Measurements from ENCODE around the gene IDS. TPM values are rescaled to one million over a fixed set of nuclear protein-coding genes. Genes with fewer than 3 reads are reported as not detected.

Gene IDS
- total RNA-seq, 2 experiments from 2014 or later = 108 to 109 TPM

DNA sequence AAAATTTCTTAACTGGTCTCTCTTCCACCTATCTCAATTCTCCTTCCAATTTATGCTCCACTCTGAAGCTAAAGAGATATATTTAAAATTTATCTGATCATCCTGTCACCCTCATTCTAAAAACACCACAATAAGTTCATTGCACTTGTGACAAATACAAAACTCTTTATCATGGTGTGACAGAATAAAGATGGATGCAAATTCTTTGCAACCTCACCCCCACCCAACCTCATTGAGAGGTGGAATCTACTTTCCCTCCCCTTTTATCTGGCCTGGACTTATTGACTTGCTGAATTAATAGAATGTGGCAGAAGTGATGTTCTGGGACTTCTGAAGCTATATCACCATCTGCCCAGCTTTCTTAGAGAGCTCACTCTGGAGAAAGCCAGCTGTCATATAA is 46.5 kb downstream of the IDS start:
- POLR2A ChIA-PET = no interaction called here
- DNase-seq = no peak
- Mint-ChIP-seq H3K27ac (no peak overlapping the region), H3K27me3 (no peaks in the 10 kb centered on the region), H3K4me1 (no peaks in the 10 kb centered on the region), H3K4me3 (no peak overlapping the region), H3K9me3 (no peaks in the 10 kb centered on the region), H3K36me3 (no peaks in the 10 kb centered on the region)
- no peak for ATAC-seq (ENCODE audit: low read depth)

- H3K4me1 Mint-ChIP-seq = no peaks in the 10 kb centered on the region
- POLR2A ChIA-PET = no interaction called here
- H3K9me3 Mint-ChIP-seq = no peaks in the 10 kb centered on the region
- H3K27me3 Mint-ChIP-seq = no peaks in the 10 kb centered on the region
- no peaks in the 10 kb centered on the region for H3K36me3 Mint-ChIP-seq
- DNase-seq (no peak), ATAC-seq (ENCODE audit: low read depth) (no peak)
- H3K4me3 Mint-ChIP-seq = no peak overlapping the region
- no peak overlapping the region for H3K27ac Mint-ChIP-seq
These were observed 48.4 kb downstream of the IDS start for GRCh38 chrX:149456476-149457245.

- POLR2A ChIA-PET = no interaction called here
- Mint-ChIP-seq H3K9me3 (no peaks in the 10 kb centered on the region), H3K4me1 (no peaks in the 10 kb centered on the region), H3K4me3 (no peak overlapping the region), H3K27me3 (no peaks in the 10 kb centered on the region), H3K36me3 (no peaks in the 10 kb centered on the region), H3K27ac (no peak overlapping the region)
- DNase-seq (no peak), ATAC-seq (ENCODE audit: low read depth) (no peak)
These were observed 49.2 kb downstream of the IDS start for GRCh38 chrX:149455934-149456333.

GRCh38 chrX:149453906-149454822 is 50.9 kb downstream of the IDS start:
- H3K4me1 Mint-ChIP-seq = no peaks in the 10 kb centered on the region
- H3K27me3 Mint-ChIP-seq = no peaks in the 10 kb centered on the region
- H3K9me3 Mint-ChIP-seq = no peaks in the 10 kb centered on the region
- no peaks in the 10 kb centered on the region for H3K36me3 Mint-ChIP-seq
- POLR2A ChIA-PET = no interaction called here
- H3K4me3 Mint-ChIP-seq = no peak overlapping the region
- DNase-seq (no peak), ATAC-seq (ENCODE audit: low read depth) (no peak)
- no peak overlapping the region for H3K27ac Mint-ChIP-seq

DNA sequence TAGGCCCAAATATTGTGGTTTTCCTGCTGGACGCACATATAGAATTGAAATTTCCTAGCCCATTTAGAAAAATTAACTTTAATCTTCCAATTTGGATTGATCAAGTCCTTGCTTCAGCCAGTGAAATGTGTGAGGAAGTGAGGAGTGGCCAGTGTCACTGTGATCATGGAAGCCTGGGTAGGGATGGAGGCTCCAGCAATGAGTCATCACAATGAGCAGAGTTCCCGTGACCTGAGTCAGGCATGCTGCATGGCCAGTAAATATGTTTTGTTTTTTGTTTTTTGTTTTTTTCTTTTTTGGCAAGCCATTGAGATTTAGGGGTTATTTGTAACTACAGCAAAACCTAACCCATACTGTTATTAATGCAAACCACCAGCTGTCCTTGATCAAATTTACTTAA is 52.1 kb downstream of the IDS start:
- Mint-ChIP-seq H3K27ac (no peak overlapping the region), H3K4me3 (no peak overlapping the region), H3K9me3 (no peaks in the 10 kb centered on the region), H3K4me1 (no peaks in the 10 kb centered on the region), H3K36me3 (no peaks in the 10 kb centered on the region), H3K27me3 (no peaks in the 10 kb centered on the region)
- ATAC-seq (ENCODE audit: low read depth) = no peak
- POLR2A ChIA-PET = no interaction called here
- no peak for DNase-seq

DNA sequence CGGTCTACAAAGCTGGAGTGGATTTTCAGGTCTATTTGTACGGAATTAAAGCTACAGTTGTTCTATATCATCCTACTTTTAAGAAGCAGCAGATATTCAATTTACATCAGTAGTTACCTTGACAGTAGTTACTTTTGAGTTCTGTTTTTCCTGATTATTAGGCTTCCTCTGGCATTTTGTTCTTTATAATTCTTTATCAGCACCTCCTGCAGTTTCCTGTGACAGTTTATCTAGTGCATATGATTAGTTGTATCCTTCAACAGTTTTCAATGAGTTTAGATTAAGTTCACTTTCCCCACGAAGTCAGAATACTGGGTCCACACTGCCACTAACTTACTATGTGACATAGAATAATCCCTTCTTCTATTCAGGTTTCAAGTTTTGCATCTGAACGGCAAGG is 71.7 kb downstream of the IDS start:
- Mint-ChIP-seq H3K27ac (no peak overlapping the region), H3K36me3 (no peaks in the 10 kb centered on the region), H3K9me3 (no peaks in the 10 kb centered on the region), H3K27me3 (no peaks in the 10 kb centered on the region), H3K4me1 (no peaks in the 10 kb centered on the region), H3K4me3 (no peak overlapping the region)
- DNase-seq = no peak
- no peak for ATAC-seq (ENCODE audit: low read depth)
- POLR2A ChIA-PET = no interaction called here

DNA sequence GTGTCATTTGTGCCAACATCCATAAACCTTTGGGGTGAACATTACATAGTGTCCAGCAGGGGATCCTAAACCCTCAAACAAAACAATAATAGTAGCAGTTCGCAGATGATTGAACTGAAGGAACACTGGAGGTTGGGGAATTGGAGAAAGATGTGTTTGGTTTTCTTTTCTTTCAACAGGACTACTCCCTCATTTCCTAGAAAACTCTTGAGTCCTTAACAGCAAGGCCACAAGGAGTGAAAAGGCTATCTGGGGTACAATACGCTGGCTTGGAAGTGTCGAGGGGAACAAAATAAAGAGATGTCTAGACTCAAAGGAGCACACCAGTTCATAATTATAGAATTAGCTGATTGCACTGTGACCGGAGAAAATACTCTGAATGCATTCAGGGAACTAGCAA is 72.1 kb downstream of the IDS start:
- Mint-ChIP-seq H3K4me3 (no peak overlapping the region), H3K4me1 (no peaks in the 10 kb centered on the region), H3K27me3 (no peaks in the 10 kb centered on the region), H3K36me3 (no peaks in the 10 kb centered on the region), H3K27ac (no peak overlapping the region), H3K9me3 (no peaks in the 10 kb centered on the region)
- no peak for DNase-seq
- ATAC-seq (ENCODE audit: low read depth) = no peak
- POLR2A ChIA-PET = no interaction called here

Other genes with a start within 250 kb of the IDS start
- gene EOLA1, start 35.7 kb upstream of the IDS start, total RNA-seq = 10 to 100 TPM; 25.7 to 30.1 TPM
- not detected for gene HSFX3, start 44.6 kb upstream of the IDS start, total RNA-seq
- not detected for gene MAGEA9B, start 82.2 kb upstream of the IDS start, total RNA-seq
- under 1 TPM in 1 of 2 experiments, not detected in 1; 0.28 TPM for gene HSFX2, start 90.0 kb upstream of the IDS start, total RNA-seq
- 10 to 100 TPM; 23.6 to 28.7 TPM for gene TMEM185A, start 126.5 kb upstream of the IDS start, total RNA-seq
- gene MAGEA11, start 206.8 kb upstream of the IDS start, total RNA-seq = not detected

Data from activated naive CD8-positive, alpha-beta T cell treated with anti-CD3 and anti-CD28 coated beads, Interleukin-2, amount 10 ng/mL, durations not matched to agents 7 days and 5 days (primary cell).